ENCODE measurements around the gene SERPINE2.

The SERPINE2 gene

GRCh38 chr2:224041554-224041953 is 2.5 kb upstream of the SERPINE2 start:
- DNase-seq, result no peak

DNA sequence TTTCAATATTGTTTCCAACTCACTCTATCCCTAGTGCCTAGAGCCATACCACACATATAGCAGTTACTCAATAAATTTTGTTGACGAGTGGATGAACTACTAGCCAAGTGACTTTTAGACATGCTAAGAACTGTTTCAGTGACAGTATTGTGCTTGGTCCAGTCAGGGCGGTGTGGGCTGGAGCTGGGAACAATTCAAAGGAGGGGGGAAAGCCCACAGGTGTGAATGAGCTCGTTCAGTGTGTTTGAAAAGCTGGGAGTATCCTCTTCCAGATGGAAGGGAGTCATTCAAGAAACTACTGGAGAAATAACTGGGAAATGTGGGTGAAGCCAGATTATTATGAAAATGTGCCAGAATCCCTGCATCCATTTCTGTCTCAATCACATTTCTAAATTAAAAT is 1.7 kb upstream of the SERPINE2 start:
- no peak for DNase-seq

GRCh38 chr2:224039770-224040440 is 819 bp upstream of the SERPINE2 start:
- DNase-seq, result no peak

DNA sequence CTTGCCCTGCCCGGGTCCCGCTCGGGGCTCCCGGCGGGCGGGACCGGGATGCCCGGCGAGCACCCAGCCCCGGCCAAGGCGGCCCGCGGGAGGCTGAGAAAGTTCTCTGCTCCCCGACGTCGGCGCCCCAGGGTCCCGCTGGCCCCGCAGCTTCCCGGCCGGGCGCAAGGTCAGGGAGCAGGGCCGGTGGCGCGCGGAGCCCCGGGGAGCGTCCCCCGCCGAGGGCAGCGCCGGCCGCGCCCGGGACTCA is 331 bp downstream of the SERPINE2 start:
- DNase-seq, result no peak

- DNase-seq, result peak; percentile 55
Measured at GRCh38 chr2:224038049-224038829, 847 bp downstream of the SERPINE2 start.

GRCh38 chr2:224036731-224037361 is 2.2 kb downstream of the SERPINE2 start:
- DNase-seq, result no peak

DNA sequence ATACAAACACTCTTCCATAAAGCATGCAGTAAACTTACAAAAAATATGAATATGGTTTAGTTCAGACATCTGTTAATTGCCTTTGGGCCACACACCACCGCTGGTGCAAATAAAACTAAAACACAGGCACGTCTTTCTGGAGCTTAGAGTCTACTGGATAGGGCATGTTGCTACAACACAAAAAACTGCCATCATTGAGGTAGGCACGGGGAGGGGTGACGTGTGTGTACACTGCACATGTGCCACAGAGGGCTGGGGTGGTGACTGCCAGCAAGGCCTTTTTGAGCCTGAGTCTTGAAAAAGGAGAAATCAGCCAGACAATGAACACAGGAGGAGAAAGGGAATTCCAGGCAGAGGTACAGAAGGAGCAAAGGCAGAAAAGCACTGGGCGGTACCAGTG is 5.1 kb downstream of the SERPINE2 start:
- no peak for DNase-seq

DNA sequence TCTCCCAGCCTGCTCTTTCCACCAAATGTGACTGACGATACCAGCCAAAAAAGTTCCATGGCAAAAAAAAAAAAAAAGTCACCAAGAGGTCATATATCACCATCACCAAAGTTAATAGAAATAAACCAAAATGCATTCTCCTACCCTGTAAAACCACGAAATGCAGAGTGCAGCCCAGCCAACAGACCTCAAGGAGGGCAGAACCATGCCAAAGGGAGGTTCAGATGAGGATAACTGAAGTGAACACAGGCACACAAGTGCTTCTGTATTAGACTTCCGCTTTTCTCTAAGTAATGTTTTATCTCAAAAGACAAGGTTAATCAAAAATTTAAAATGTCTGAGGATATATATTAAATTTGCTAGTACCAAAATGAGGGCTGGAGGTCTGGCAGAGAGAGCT is 5.5 kb downstream of the SERPINE2 start:
- DNase-seq, result no peak

- DNase-seq, result no peak
Measured at GRCh38 chr2:224032283-224032682, 6.8 kb downstream of the SERPINE2 start.

- no peak for DNase-seq
Measured at GRCh38 chr2:224031358-224031970, 7.6 kb downstream of the SERPINE2 start.

DNA sequence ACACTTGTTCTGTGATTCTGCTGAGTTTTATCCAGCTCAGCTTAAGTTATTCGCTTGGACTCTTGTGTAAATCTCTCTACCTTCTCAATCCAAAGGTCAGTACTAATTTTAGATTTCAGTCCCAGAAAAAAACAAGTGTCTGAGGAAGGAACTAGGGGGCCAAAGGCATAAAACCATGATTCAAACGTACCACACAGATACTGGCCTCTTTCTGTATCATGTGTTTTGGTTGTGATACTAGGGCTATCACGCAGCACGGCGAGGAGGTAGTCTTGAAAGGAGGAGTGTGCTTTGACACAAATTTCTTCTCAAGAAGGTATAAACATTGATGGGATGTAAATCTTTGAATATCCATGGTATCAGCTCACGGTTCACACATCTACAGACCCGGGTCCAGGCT is 8.3 kb downstream of the SERPINE2 start:
- DNase-seq, result no peak

DNA sequence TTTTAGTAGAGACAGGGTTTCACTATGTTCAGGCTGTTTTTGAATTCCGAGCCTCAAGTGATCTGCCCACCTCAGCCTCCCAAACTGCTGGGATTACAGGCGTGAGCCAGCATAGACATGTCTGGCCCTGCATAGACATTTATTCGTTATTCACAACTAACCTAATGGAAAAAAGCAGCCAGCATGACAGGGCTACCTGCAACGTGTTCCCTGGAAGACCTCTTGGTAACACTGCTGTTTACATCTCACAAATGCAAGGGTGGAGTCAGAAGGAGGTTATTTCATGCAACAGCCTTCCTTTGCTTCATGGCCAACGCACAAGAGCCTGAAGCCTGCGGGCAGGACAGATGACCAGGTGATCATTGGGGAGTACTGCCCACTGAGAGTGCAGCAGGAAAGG is 9.2 kb downstream of the SERPINE2 start:
- no peak for DNase-seq

- DNase-seq, result no peak
Measured at GRCh38 chr2:224027931-224028330, 11.2 kb downstream of the SERPINE2 start.

GRCh38 chr2:224027070-224027469 is 12.0 kb downstream of the SERPINE2 start:
- DNase-seq, result no peak

DNA sequence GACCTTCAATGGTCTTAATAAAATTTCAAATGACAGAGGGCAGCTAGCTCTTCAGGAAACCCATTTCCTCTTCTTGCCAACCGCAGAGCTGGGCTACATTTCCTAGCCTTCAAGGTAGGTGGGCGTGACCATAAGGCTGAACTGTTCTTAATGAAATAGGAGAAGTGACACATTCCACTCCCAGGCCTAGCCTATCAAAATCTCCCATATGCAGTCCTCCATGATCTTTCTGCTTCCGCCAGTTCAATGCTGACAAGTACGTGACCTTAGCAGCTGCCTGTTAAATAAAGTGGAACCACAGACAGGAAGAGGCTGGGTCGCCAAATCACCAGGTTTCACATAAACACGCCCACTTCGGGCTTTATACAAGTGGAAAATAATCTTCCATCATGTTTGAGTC is 13.2 kb downstream of the SERPINE2 start:
- DNase-seq, result peak; percentile 79

DNA sequence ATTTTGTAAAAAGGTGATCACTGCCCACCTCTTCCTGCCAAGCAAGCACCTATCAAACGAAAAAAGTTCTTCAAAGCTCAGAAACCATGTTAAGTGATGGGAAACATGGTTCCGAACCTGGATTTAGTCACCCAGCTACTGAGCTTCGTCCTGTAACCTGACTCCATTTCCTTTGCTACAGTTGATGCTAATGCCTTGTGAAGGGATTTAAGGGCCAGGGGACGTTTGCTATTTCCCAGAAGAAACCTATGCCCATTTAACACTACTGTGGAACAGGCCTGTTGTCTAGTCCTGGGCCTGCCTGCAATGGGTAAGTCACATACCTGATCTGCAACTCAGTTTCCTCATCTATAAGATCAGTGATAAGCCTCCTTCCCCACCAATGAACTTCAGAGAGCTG is 14.8 kb downstream of the SERPINE2 start:
- DNase-seq, result no peak

GRCh38 chr2:224023188-224023587 is 15.9 kb downstream of the SERPINE2 start:
- DNase-seq, result no peak

GRCh38 chr2:224022486-224022885 is 16.6 kb downstream of the SERPINE2 start:
- no peak for DNase-seq

- no peak for DNase-seq
Measured at GRCh38 chr2:224020523-224020922, 18.6 kb downstream of the SERPINE2 start.

- no peak for DNase-seq
Measured at GRCh38 chr2:224017957-224018356, 21.1 kb downstream of the SERPINE2 start.

GRCh38 chr2:224016963-224017362 is 22.1 kb downstream of the SERPINE2 start:
- no peak for DNase-seq

DNA sequence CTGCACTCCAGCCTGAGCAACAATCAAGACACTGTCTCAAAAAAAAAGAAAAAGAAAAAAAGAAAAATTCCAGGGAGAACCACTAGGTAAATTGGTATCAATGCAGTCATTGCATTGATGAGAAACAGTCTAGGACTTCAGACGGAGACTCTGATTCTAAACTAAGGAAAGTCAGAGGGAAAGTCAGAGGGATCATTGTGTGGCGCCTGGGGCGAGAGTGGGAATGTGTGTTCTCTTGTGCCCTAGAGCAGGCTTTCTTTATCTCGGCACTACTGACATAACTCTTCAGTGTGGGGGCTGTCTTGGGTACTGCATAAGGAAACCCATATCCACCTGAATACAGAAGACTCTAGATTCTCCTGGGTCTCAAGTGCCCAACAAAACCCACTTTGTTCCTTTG is 24.8 kb downstream of the SERPINE2 start:
- no peak for DNase-seq

DNA sequence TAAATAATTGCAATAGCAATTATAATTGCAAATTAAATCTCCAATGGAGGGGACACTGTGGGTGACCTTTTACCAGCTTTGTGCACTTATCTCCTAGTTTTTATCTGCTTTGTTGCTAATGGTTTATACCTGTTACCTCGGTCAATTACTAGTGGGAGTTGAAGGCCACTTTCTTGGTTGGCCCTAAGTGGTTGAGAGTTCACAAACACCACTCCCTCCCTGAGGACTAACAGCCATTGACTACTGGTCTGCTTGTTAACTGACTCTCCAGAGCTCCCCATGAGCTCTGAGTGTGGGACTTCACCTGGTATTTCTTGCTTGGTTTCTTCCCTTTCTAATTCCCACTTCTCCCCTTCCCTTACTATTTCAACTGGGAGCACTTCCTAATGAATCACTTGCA is 27.2 kb downstream of the SERPINE2 start:
- DNase-seq, result no peak
